MCF 10A (cell line): ENCODE results near the gene RPS19BP1. TPM values are rescaled to one million over a fixed set of nuclear protein-coding genes. Genes with fewer than 3 reads are reported as not detected.

Source experiments
- BruUV-seq: library from RNA; stranded (reverse); fragments of 400-500 nt; replicated peaks from 2 replicates; lab custom pipeline; 2021; lab: Mats Ljungman, UMichigan
- CTCF ChIA-PET: fragments of 300-600 bp; sonication (Branson Sonifier 250); formaldehyde crosslinking; extraction: SDS; loops from one replicate; lab custom pipeline; 2021; ENCODE audit warnings: antibody characterized with exemption, inconsistent platforms; lab: Yijun Ruan, JAX
- POLR2A ChIA-PET: fragments of 300-600, 350-650 bp; sonication (Branson Sonifier 250); formaldehyde crosslinking; extraction: SDS; loops from one replicate; lab custom pipeline; 2020; ENCODE audit warnings: antibody characterized with exemption, inconsistent platforms; lab: Yijun Ruan, JAX
- DNase-seq: peaks from one replicate; pipeline ENCODE4 v3.0.0-alpha.2; 2018; ENCODE audit not compliant: unreplicated experiment
- H3K27ac Mint-ChIP-seq: one replicate; pipeline ENCODE4 v1.8.0; 2022; ENCODE audit warnings: mild to moderate bottlenecking, low read depth, mixed read lengths; ENCODE audit not compliant: unreplicated experiment
- H3K27me3 Mint-ChIP-seq: one replicate; pipeline ENCODE4 v1.8.0; 2022; ENCODE audit warnings: mixed read lengths; ENCODE audit not compliant: insufficient read depth, unreplicated experiment
- H3K36me3 Mint-ChIP-seq: one replicate; pipeline ENCODE4 v1.8.0; 2022; ENCODE audit warnings: mild to moderate bottlenecking, moderate library complexity, mixed read lengths; ENCODE audit not compliant: insufficient read depth, unreplicated experiment
- H3K4me1 Mint-ChIP-seq: one replicate; pipeline ENCODE4 v1.8.0; 2022; ENCODE audit warnings: mixed read lengths; ENCODE audit not compliant: insufficient read depth, unreplicated experiment
- H3K4me3 Mint-ChIP-seq: one replicate; pipeline ENCODE4 v1.8.0; 2022; ENCODE audit warnings: mild to moderate bottlenecking, moderate library complexity, mixed read lengths; ENCODE audit not compliant: unreplicated experiment
- H3K9me3 Mint-ChIP-seq: one replicate; pipeline ENCODE4 v1.8.0; 2022; ENCODE audit warnings: mixed read lengths; ENCODE audit not compliant: unreplicated experiment
- CTCF ChIP-seq: fragments of 200-600 bp; IDR thresholded peaks from one replicate; pipeline ENCODE4 v1.8.0; 2022; ENCODE audit warnings: antibody characterized with exemption, mild to moderate bottlenecking; ENCODE audit not compliant: unreplicated experiment
- intact Hi-C: fragments of 100-400 bp; cut with micrococcal nuclease; formaldehyde crosslinking; loops from 2 replicates; pipeline ENCODE4 v1.14.1; 2022
- total RNA-seq: library from RNA; stranded (reverse); gene quantifications from 2 replicates; pipeline ENCODE4 v1.2.3, GENCODE V29; 2022

RPS19BP1 gene
- total RNA-seq, 1 experiment from 2014 or later = 104 TPM

- Mint-ChIP-seq H3K4me1 (no peaks in the 10 kb centered on the region), H3K27ac (no peak overlapping the region), H3K36me3 (no peaks in the 10 kb centered on the region), H3K9me3 (no peaks in the 10 kb centered on the region), H3K4me3 (no peak overlapping the region), H3K27me3 (no peaks in the 10 kb centered on the region)
- no peak for DNase-seq
- ChIA-PET CTCF (interaction anchor here (0.5 kb wide), 1 partner anchor 10 kb away, joined by 3 read pairs; no protein-coding TSS in a partner anchor), POLR2A (no interaction called here)
- intact Hi-C loops = no loop called here
- no peak for TF ChIP-seq CTCF
- BruUV-seq = no TSS peak
Measured at GRCh38 chr22:39481054-39481453, 51.5 kb downstream of the RPS19BP1 start.

DNA sequence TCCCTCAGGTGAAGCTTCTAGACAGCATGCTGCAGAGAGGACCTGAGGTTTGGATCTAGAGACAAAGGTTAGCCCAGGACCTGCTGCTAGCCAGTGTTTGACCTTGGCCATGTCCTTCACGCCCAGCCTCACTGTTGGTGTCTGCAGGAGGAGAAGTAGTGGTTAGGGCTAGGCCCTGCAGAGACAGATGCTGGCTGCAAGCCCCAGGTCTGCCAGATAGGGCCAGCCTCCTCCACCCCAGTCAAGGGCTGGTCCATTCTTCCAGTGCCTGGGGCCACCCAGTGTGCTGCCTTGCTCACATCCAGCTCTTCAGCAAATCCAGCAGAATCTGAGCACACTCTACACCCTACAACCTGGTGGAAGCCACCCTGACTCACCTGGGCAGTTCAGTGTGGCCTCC is 52.0 kb downstream of the RPS19BP1 start:
- H3K27ac Mint-ChIP-seq = no peak overlapping the region
- no peaks in the 10 kb centered on the region for H3K9me3 Mint-ChIP-seq
- ChIA-PET POLR2A (no interaction called here), CTCF (no interaction called here)
- TF ChIP-seq CTCF = no peak
- no peaks in the 10 kb centered on the region for H3K36me3 Mint-ChIP-seq
- DNase-seq = no peak
- intact Hi-C loops = no loop called here
- no peaks in the 10 kb centered on the region for H3K27me3 Mint-ChIP-seq
- H3K4me1 Mint-ChIP-seq = no peaks in the 10 kb centered on the region
- no TSS peak for BruUV-seq
- no peak overlapping the region for H3K4me3 Mint-ChIP-seq

- Mint-ChIP-seq H3K4me3 (no peak overlapping the region), H3K27me3 (no peaks in the 10 kb centered on the region), H3K27ac (no peak overlapping the region), H3K9me3 (no peaks in the 10 kb centered on the region), H3K36me3 (no peaks in the 10 kb centered on the region), H3K4me1 (no peaks in the 10 kb centered on the region)
- POLR2A ChIA-PET = interaction anchor here (1.5 kb wide), 1 partner anchor 11 kb away, joined by 4 read pairs; no protein-coding TSS in a partner anchor
- no peak for DNase-seq
- no TSS peak for BruUV-seq
- CTCF ChIA-PET = interaction anchor here (0.9 kb wide), 1 partner anchor 161 kb away, joined by 3 read pairs; no protein-coding TSS in a partner anchor
- no peak for TF ChIP-seq CTCF
- intact Hi-C loops = no loop called here
Measured at GRCh38 chr22:39479254-39479653, 53.3 kb downstream of the RPS19BP1 start.

Other genes starting within 250 kb of the RPS19BP1 start
- 3,475 and 3,632 TPM in 2 replicates for gene RPL3, start 213.1 kb downstream of the RPS19BP1 start, total RNA-seq
- gene SYNGR1, start 182.8 kb downstream of the RPS19BP1 start, total RNA-seq = 0.25 and 0.35 TPM in 2 replicates
- 17.7 and 20.0 TPM in 2 replicates for gene TAB1, start 133.0 kb downstream of the RPS19BP1 start, total RNA-seq
- gene MGAT3, start 75.7 kb downstream of the RPS19BP1 start, total RNA-seq = not detected in 2 replicates
- gene MIEF1, start 30.5 kb downstream of the RPS19BP1 start, total RNA-seq = 37.0 and 40.2 TPM in 2 replicates
- 717 and 764 TPM in 2 replicates for gene ATF4, start 12.2 kb downstream of the RPS19BP1 start, total RNA-seq
- gene CACNA1I, start 38.0 kb upstream of the RPS19BP1 start, total RNA-seq = 0.02 TPM in 2 replicates